ENCODE results near the gene USP22. TPM values are rescaled to one million over a fixed set of nuclear protein-coding genes. Genes with fewer than 3 reads are reported as not detected.
"Not testable (repeated sequence)": the region's sequence is repeated elsewhere in the genome, so short reads cannot be mapped to it uniquely, and the experiment has no call there.

Gene USP22
- polyA plus RNA-seq, 3 donors from 2014 or later, result 9.6 to 31.7 (median 21.4) TPM

- Mint-ChIP-seq H3K4me1 (no peaks in the 10 kb centered on the region), H3K27me3 (ENCODE audit: low read depth in 3 of 3) (peaks cover 3 to 5% (median 4%) of the 10 kb centered on the region in 3 donors), H3K9me3 (no peaks in the 10 kb centered on the region), H3K36me3 (peaks cover 0 to 3% (median 0%) of the 10 kb centered on the region in 3 donors), H3K4me3 (no peak overlapping the region), H3K27ac (no peak overlapping the region)
- DNase-seq, result no peak
Measured at GRCh38 chr17:21066394-21066793, 23.6 kb upstream of the USP22 start.

GRCh38 chr17:21061971-21062526 is 19.2 kb upstream of the USP22 start:
- Mint-ChIP-seq H3K27me3 (ENCODE audit: low read depth in 3 of 3) (peaks cover 0 to 4% (median 4%) of the 10 kb centered on the region in 3 donors), H3K9me3 (no peaks in the 10 kb centered on the region), H3K36me3 (no peaks in the 10 kb centered on the region), H3K4me3 (no peak overlapping the region), H3K27ac (no peak overlapping the region), H3K4me1 (no peaks in the 10 kb centered on the region)
- DNase-seq, result no peak

- H3K9me3 Mint-ChIP-seq, result no peaks in the 10 kb centered on the region
- H3K27me3 Mint-ChIP-seq (ENCODE audit: low read depth in 3 of 3), result peaks cover 0 to 6% (median 1%) of the 10 kb centered on the region in 3 donors
- H3K36me3 Mint-ChIP-seq, result no peaks in the 10 kb centered on the region
- DNase-seq, result no peak
- no peaks in the 10 kb centered on the region for H3K4me1 Mint-ChIP-seq
- H3K27ac Mint-ChIP-seq, result no peak overlapping the region
- no peak overlapping the region for H3K4me3 Mint-ChIP-seq
Measured at GRCh38 chr17:21061158-21061835, 18.5 kb upstream of the USP22 start.

GRCh38 chr17:21059761-21060160 is 16.9 kb upstream of the USP22 start:
- Mint-ChIP-seq H3K4me3 (no peak overlapping the region), H3K27me3 (ENCODE audit: low read depth in 3 of 3) (peaks cover 2 to 8% (median 3%) of the 10 kb centered on the region in 3 donors), H3K36me3 (no peaks in the 10 kb centered on the region), H3K27ac (no peak overlapping the region), H3K4me1 (no peaks in the 10 kb centered on the region), H3K9me3 (no peaks in the 10 kb centered on the region)
- DNase-seq, result no peak

GRCh38 chr17:21058098-21058893 is 15.5 kb upstream of the USP22 start:
- no peaks in the 10 kb centered on the region for H3K36me3 Mint-ChIP-seq
- no peak overlapping the region for H3K4me3 Mint-ChIP-seq
- H3K9me3 Mint-ChIP-seq, result no peaks in the 10 kb centered on the region
- peaks cover 2 to 9% (median 5%) of the 10 kb centered on the region in 3 donors for H3K27me3 Mint-ChIP-seq (ENCODE audit: low read depth in 3 of 3)
- no peaks in the 10 kb centered on the region for H3K4me1 Mint-ChIP-seq
- no peak for DNase-seq
- H3K27ac Mint-ChIP-seq, result no peak overlapping the region

- H3K9me3 Mint-ChIP-seq, H3K27ac Mint-ChIP-seq, H3K4me1 Mint-ChIP-seq, H3K36me3 Mint-ChIP-seq, DNase-seq, H3K4me3 Mint-ChIP-seq: not testable (repeated sequence)
- H3K27me3 Mint-ChIP-seq (ENCODE audit: low read depth in 3 of 3), result peaks cover 4 to 18% (median 14%) of the 10 kb centered on the region in 3 donors
Measured at GRCh38 chr17:21053056-21053455, 10.2 kb upstream of the USP22 start.

- Mint-ChIP-seq H3K27me3 (ENCODE audit: low read depth in 3 of 3) (peaks cover 2 to 19% (median 13%) of the 10 kb centered on the region in 3 donors), H3K9me3 (peaks cover 0 to 1% (median 0%) of the 10 kb centered on the region in 6 donors), H3K4me3 (no peak overlapping the region), H3K4me1 (peaks cover 0 to 3% of the 10 kb centered on the region in 2 donors), H3K36me3 (peaks cover 0 to 4% (median 3%) of the 10 kb centered on the region in 3 donors), H3K27ac (no peak overlapping the region)
- DNase-seq, result no peak
Measured at GRCh38 chr17:21049457-21049856, 6.6 kb upstream of the USP22 start.

- H3K9me3 Mint-ChIP-seq, result peaks cover 0 to 1% (median 0%) of the 10 kb centered on the region in 6 donors
- H3K4me1 Mint-ChIP-seq, result peaks cover 16 to 21% of the 10 kb centered on the region in 2 donors
- no peak overlapping the region for H3K4me3 Mint-ChIP-seq
- no peak for DNase-seq
- peaks cover 0 to 4% (median 3%) of the 10 kb centered on the region in 3 donors for H3K36me3 Mint-ChIP-seq
- H3K27ac Mint-ChIP-seq, result no peak overlapping the region
- peaks cover 6 to 16% (median 15%) of the 10 kb centered on the region in 3 donors for H3K27me3 Mint-ChIP-seq (ENCODE audit: low read depth in 3 of 3)
Measured at GRCh38 chr17:21046216-21046615, 3.4 kb upstream of the USP22 start.

GRCh38 chr17:21044971-21045370 is 2.2 kb upstream of the USP22 start:
- DNase-seq, result no peak
- Mint-ChIP-seq H3K36me3 (peaks cover 0 to 4% (median 3%) of the 10 kb centered on the region in 3 donors), H3K27ac (peak overlapping the region in 3 of 6 donors; percentile 43 to 83 (median 74)), H3K4me1 (peaks cover 26 to 33% of the 10 kb centered on the region in 2 donors), H3K9me3 (peaks cover 0 to 1% (median 0%) of the 10 kb centered on the region in 6 donors), H3K27me3 (ENCODE audit: low read depth in 3 of 3) (peaks cover 4 to 18% (median 17%) of the 10 kb centered on the region in 3 donors), H3K4me3 (peak overlapping the region in 1 of 5 donors; percentile 41)

GRCh38 chr17:21043296-21044232 is 753 bp upstream of the USP22 start:
- Mint-ChIP-seq H3K27ac (peak overlapping the region; percentile 85 to 96 (median 94)), H3K4me1 (peaks cover 27 to 44% of the 10 kb centered on the region in 2 donors), H3K27me3 (ENCODE audit: low read depth in 3 of 3) (peaks cover 2 to 17% (median 16%) of the 10 kb centered on the region in 3 donors)

GRCh38 chr17:21041741-21042457 is 912 bp downstream of the USP22 start:
- H3K36me3 Mint-ChIP-seq, result no peaks in the 10 kb centered on the region
- H3K4me1 Mint-ChIP-seq, result peaks cover 38 to 58% of the 10 kb centered on the region in 2 donors
- peak overlapping the region; percentile 77 to 94 (median 90) for H3K27ac Mint-ChIP-seq
- peak; percentile 45 to 55 (median 48) for DNase-seq
- H3K4me3 Mint-ChIP-seq, result peak overlapping the region; percentile 87 to 93 (median 88)
- no peaks in the 10 kb centered on the region for H3K9me3 Mint-ChIP-seq
- H3K27me3 Mint-ChIP-seq (ENCODE audit: low read depth in 3 of 3), result peaks cover 0 to 16% (median 8%) of the 10 kb centered on the region in 3 donors

More at GRCh38 chr17:21043296-21044232, 753 bp upstream of the USP22 start:
- no peaks in the 10 kb centered on the region for H3K9me3 Mint-ChIP-seq
- peak overlapping the region; percentile 82 to 92 (median 85) for H3K4me3 Mint-ChIP-seq
- H3K36me3 Mint-ChIP-seq, result peaks cover 0 to 3% (median under 1%) of the 10 kb centered on the region in 3 donors
- peak; percentile 97 for DNase-seq

GRCh38 chr17:21039839-21040575 is 2.8 kb downstream of the USP22 start:
- peaks cover 0 to 16% (median 8%) of the 10 kb centered on the region in 3 donors for H3K27me3 Mint-ChIP-seq (ENCODE audit: low read depth in 3 of 3)
- peak overlapping the region; percentile 87 to 93 (median 88) for H3K4me3 Mint-ChIP-seq
- peak overlapping the region; percentile 15 to 82 (median 75) for H3K27ac Mint-ChIP-seq
- H3K4me1 Mint-ChIP-seq, result peaks cover 55 to 77% of the 10 kb centered on the region in 2 donors
- H3K36me3 Mint-ChIP-seq, result no peaks in the 10 kb centered on the region
- no peaks in the 10 kb centered on the region for H3K9me3 Mint-ChIP-seq
- DNase-seq, result peak in 2 of 3 donors; percentile 10 to 17
